IMR-90 (cell line): Measurements from ENCODE around the gene PEX14.

Experiments used
- CTCF ChIP-seq: conservative IDR thresholded peaks from 2 replicates; pipeline ENCODE4 v1.5.1; 2012; ENCODE audit warnings: mild to moderate bottlenecking, low read depth, low read length, improper control_type of control experiment
- FOS ChIP-seq: fragments of 150-350 bp; IDR thresholded peaks from 2 replicates; pipeline ENCODE4 v1.6.1; 2016; ENCODE audit warnings: low read depth, low read length
- POLR2A ChIP-seq: IDR thresholded peaks from 2 replicates; pipeline ENCODE4 v1.6.1; 2012; ENCODE audit warnings: mild to moderate bottlenecking, low read depth, low read length

DNA sequence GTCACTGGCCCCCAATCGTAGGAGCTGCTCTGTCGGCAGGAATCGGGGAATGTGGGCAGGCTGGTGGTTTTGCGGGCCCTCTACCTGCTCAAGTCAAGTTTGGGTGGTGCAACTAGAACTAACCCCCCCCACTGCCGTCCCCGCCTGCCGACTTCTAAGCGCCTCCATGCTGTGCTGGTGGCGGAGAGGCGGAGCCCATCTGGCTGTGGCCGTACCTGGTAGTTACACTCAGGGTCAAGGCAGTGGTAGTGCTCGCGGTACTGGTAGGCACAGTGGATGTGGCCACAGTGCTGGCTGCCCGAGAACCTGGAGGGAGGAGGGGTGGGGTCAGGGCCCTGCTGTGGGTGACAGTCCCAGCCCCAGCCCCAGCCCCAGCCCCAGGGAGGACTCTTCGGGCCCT, 181.7 kb downstream of the PEX14 start:
- no peak for TF ChIP-seq CTCF
- TF ChIP-seq POLR2A = no peak
- TF ChIP-seq FOS = no peak
